DMS53 (cell line): Measurements from ENCODE around the gene CXCR6.

ENCODE experiments used
- DNase-seq: peaks from one replicate; lab custom pipeline; 2025; lab: John Stamatoyannopoulos, UW

CXCR6 gene

GRCh38 chr3:45969116-45969515 is 25.9 kb downstream of the CXCR6 start:
- DNase-seq, result no peak

GRCh38 chr3:45969953-45970352 is 26.7 kb downstream of the CXCR6 start:
- no peak for DNase-seq

GRCh38 chr3:45972534-45973402 is 29.5 kb downstream of the CXCR6 start:
- no peak for DNase-seq

GRCh38 chr3:45974686-45975085 is 31.4 kb downstream of the CXCR6 start:
- DNase-seq, result no peak

GRCh38 chr3:45975686-45976085 is 32.4 kb downstream of the CXCR6 start:
- DNase-seq, result no peak

GRCh38 chr3:45976191-45977091 is 33.2 kb downstream of the CXCR6 start:
- no peak for DNase-seq

GRCh38 chr3:45978006-45978761 is 34.9 kb downstream of the CXCR6 start:
- DNase-seq, result peak; percentile 67

GRCh38 chr3:45979378-45979777 is 36.1 kb downstream of the CXCR6 start:
- DNase-seq, result no peak

GRCh38 chr3:45980229-45980813 is 37.1 kb downstream of the CXCR6 start:
- no peak for DNase-seq

- DNase-seq, result no peak
These were observed 37.6 kb downstream of the CXCR6 start for GRCh38 chr3:45980819-45981218.

GRCh38 chr3:45981346-45982074 is 38.2 kb downstream of the CXCR6 start:
- no peak for DNase-seq

- no peak for DNase-seq
These were observed 40.5 kb downstream of the CXCR6 start for GRCh38 chr3:45983770-45984169.

GRCh38 chr3:45984331-45985312 is 41.4 kb downstream of the CXCR6 start:
- no peak for DNase-seq

GRCh38 chr3:45985532-45986302 is 42.5 kb downstream of the CXCR6 start:
- DNase-seq, result no peak

- peak; percentile 89 for DNase-seq
These were observed 43.2 kb downstream of the CXCR6 start for GRCh38 chr3:45986303-45986982.

GRCh38 chr3:45987368-45988291 is 44.4 kb downstream of the CXCR6 start:
- peak; percentile 7 for DNase-seq

- no peak for DNase-seq
These were observed 45.1 kb downstream of the CXCR6 start for GRCh38 chr3:45988362-45988761.
